Forelimb muscle (tissue), 1 donor: ENCODE results near the gene GPD1L. TPM values are rescaled to one million over a fixed set of nuclear protein-coding genes. Genes with fewer than 3 reads are reported as not detected.
"Not testable (repeated sequence)": the region's sequence is repeated elsewhere in the genome, so short reads cannot be mapped to it uniquely, and the experiment has no call there.

Source experiments
- DNase-seq: peaks from one replicate; pipeline ENCODE4 v3.0.0-alpha.2; 2013; ENCODE audit warnings: low read depth
- polyA plus RNA-seq: library from polyadenylated mRNA; unstranded; fragments of 120-200 nt; gene quantifications from one replicate; pipeline ENCODE4 v1.2.1, GENCODE V29; 2013; ENCODE audit not compliant: insufficient read length

The GPD1L gene
- polyA plus RNA-seq, 1 donor = 43.4 TPM

- DNase-seq = no peak
Measured at GRCh38 chr3:32180141-32180784, 73.8 kb downstream of the GPD1L start.

- no peak for DNase-seq
Measured at GRCh38 chr3:32181365-32181764, 74.9 kb downstream of the GPD1L start.

- DNase-seq = no peak
Measured at GRCh38 chr3:32181796-32182195, 75.4 kb downstream of the GPD1L start.

GRCh38 chr3:32184187-32184730 lies 77.8 kb downstream of the GPD1L start:
- DNase-seq = no peak

GRCh38 chr3:32186097-32186496 lies 79.7 kb downstream of the GPD1L start:
- DNase-seq = no peak

GRCh38 chr3:32186876-32187275 lies 80.5 kb downstream of the GPD1L start:
- DNase-seq = no peak

- no peak for DNase-seq
Measured at GRCh38 chr3:32189693-32190092, 83.3 kb downstream of the GPD1L start.

GRCh38 chr3:32190556-32190955 lies 84.1 kb downstream of the GPD1L start:
- not testable (repeated sequence) for DNase-seq

GRCh38 chr3:32193101-32193500 lies 86.7 kb downstream of the GPD1L start:
- DNase-seq = no peak

- no peak for DNase-seq
Measured at GRCh38 chr3:32194653-32195052, 88.2 kb downstream of the GPD1L start.

GRCh38 chr3:32195995-32196540 lies 89.6 kb downstream of the GPD1L start:
- no peak for DNase-seq

- DNase-seq = no peak
Measured at GRCh38 chr3:32197991-32198390, 91.6 kb downstream of the GPD1L start.

GRCh38 chr3:32198714-32199113 lies 92.3 kb downstream of the GPD1L start:
- no peak for DNase-seq

GRCh38 chr3:32200490-32200889 lies 94.1 kb downstream of the GPD1L start:
- DNase-seq = peak; percentile 86

GRCh38 chr3:32200992-32201758 lies 94.8 kb downstream of the GPD1L start:
- DNase-seq = peak; percentile 34

- no peak for DNase-seq
Measured at GRCh38 chr3:32202496-32202895, 96.1 kb downstream of the GPD1L start.

GRCh38 chr3:32203854-32204253 lies 97.4 kb downstream of the GPD1L start:
- DNase-seq = no peak

GRCh38 chr3:32208447-32208846 lies 102.0 kb downstream of the GPD1L start:
- no peak for DNase-seq

GRCh38 chr3:32215185-32215584 lies 108.8 kb downstream of the GPD1L start:
- no peak for DNase-seq

GRCh38 chr3:32216172-32216783 lies 109.9 kb downstream of the GPD1L start:
- no peak for DNase-seq

GRCh38 chr3:32217339-32217738 lies 110.9 kb downstream of the GPD1L start:
- DNase-seq = no peak
